ENCODE measurements around the gene CLRN1.

CLRN1 gene

DNA sequence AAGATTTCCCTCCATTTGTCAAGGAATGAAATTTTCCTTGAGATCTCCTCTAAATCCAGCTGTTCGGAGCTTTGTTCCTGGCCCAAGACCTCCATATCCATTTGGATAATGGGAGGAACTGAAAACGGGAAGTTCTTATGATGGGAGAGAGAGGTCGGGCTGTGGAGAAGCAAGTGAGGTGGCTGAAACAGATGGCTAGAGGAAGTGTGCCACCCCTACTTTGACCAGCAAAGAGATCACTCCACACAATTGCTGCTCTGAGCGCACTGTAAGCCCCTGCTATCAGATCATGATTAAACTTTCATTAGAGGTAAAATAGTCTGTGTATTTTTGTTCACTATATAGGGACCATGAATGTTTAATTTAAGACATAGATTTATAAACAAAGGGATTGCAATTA, 67.2 kb downstream of the CLRN1 start, which contains the start of gene MINDY4B:
TSS of gene MINDY4B (minus strand) at position 101 of the 400 bp plus-strand sequence. CDS start at position 101, 0 bp downstream.
- no peaks in the 10 kb centered on the region for H3K9me3 ChIP-seq
- no peak for TF ChIP-seq Cebpa-rat (IDR thresholded peaks at IDR 0.05)
- H4K20me1 ChIP-seq, result no peaks in the 10 kb centered on the region
- H3K36me3 ChIP-seq, result no peaks in the 10 kb centered on the region
- H3K9ac ChIP-seq, result no peak within 1 kb of the TSS
- no peaks in the 10 kb centered on the region for H3K27me3 ChIP-seq
- H3K4me2 ChIP-seq, result no peak within 1 kb of the TSS
- H3K27ac ChIP-seq, result no peak within 1 kb of the TSS
- H3K4me3 ChIP-seq, result no peak within 1 kb of the TSS
- H3K4me1 ChIP-seq, result no peaks in the 10 kb centered on the region

DNA sequence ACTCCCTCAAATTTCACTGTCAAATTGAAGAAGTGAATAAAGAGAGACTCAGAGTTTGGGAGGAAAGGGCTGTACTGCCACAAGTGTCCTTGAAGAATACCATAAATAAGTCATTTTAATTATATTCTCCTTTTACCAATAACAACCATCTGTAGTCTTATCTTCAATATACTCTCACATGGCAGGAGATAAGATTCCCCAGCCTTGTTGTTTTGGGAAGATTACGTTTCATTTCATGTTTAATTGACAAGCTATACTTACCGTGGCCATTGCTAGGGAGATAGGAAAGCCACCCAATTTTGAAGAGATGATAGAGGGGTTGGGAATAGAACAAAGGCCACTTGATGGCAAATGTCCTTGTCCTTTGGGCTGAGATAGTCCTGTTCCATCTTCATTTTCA, 69.5 kb downstream of the CLRN1 start:
- no peak overlapping the region for H3K9ac ChIP-seq
- no peaks in the 10 kb centered on the region for H3K36me3 ChIP-seq
- no peak for TF ChIP-seq Cebpa-rat (IDR thresholded peaks at IDR 0.05)
- H4K20me1 ChIP-seq, result no peaks in the 10 kb centered on the region
- peaks cover 5% of the 10 kb centered on the region; the same call in 1 of the 2 replicates for H3K4me1 ChIP-seq
- H3K27ac ChIP-seq, result no peak overlapping the region
- no peaks in the 10 kb centered on the region for H3K27me3 ChIP-seq
- H3K4me2 ChIP-seq, result no peak overlapping the region
- H3K9me3 ChIP-seq, result no peaks in the 10 kb centered on the region
- no peak overlapping the region for H3K4me3 ChIP-seq

DNA sequence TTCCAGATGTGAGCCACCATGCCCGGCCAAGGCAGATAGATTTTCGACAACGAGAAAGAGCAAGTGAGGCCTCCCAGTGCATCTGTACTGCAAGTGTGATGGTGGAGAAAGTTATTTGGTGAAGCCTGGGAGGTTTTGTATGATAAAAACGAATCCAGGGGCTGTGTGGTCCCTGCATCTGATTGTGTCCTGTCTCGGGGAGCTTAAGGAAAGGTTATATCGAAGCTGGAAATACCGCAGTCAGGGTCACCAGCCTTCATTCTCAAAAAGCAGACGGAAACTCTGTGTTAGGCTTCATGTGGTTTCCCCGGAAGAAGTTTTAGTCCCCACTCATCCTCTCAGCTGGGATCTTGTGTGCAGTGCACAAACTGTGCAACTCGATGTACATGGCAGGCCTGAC, 70.7 kb downstream of the CLRN1 start:
- Histone ChIP-seq H3K4me2 (no peak overlapping the region), H3K27ac (no peak overlapping the region), H3K4me1 (peaks cover 5% of the 10 kb centered on the region; the same call in 1 of the 2 replicates), H3K4me3 (no peak overlapping the region), H3K9me3 (no peaks in the 10 kb centered on the region), H4K20me1 (no peaks in the 10 kb centered on the region), H3K27me3 (no peaks in the 10 kb centered on the region), H3K36me3 (no peaks in the 10 kb centered on the region), H3K9ac (no peak overlapping the region)
- TF ChIP-seq Cebpa-rat (IDR thresholded peaks at IDR 0.05), result no peak

DNA sequence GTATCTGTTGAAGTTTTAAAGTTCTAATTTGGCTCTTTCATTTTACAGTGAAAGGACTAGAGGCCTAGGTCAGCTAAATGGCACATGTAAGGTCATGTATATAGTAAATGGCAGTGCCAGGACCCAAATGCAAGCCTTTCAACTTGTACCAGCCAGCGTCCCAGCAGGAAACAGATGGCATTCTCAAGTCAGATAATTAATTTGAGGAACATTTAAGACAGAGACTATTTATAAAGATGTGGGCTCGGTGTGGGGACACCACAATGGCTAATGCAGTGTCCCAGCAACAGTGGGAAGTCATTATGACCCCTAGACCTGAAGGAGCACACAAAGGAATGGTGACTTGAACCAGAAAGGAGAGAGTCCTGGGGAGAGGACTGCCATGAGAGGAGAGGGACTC, 73.4 kb downstream of the CLRN1 start:
- no peak for TF ChIP-seq Cebpa-rat (IDR thresholded peaks at IDR 0.05)
- Histone ChIP-seq H3K36me3 (no peaks in the 10 kb centered on the region), H4K20me1 (no peaks in the 10 kb centered on the region), H3K4me2 (peak overlapping the region; percentile 13; the same call in 1 of the 2 replicates), H3K9ac (no peak overlapping the region), H3K27me3 (no peaks in the 10 kb centered on the region), H3K4me3 (no peak overlapping the region), H3K4me1 (peaks cover 5% of the 10 kb centered on the region; the same call in 1 of the 2 replicates), H3K27ac (no peak overlapping the region), H3K9me3 (no peaks in the 10 kb centered on the region)

DNA sequence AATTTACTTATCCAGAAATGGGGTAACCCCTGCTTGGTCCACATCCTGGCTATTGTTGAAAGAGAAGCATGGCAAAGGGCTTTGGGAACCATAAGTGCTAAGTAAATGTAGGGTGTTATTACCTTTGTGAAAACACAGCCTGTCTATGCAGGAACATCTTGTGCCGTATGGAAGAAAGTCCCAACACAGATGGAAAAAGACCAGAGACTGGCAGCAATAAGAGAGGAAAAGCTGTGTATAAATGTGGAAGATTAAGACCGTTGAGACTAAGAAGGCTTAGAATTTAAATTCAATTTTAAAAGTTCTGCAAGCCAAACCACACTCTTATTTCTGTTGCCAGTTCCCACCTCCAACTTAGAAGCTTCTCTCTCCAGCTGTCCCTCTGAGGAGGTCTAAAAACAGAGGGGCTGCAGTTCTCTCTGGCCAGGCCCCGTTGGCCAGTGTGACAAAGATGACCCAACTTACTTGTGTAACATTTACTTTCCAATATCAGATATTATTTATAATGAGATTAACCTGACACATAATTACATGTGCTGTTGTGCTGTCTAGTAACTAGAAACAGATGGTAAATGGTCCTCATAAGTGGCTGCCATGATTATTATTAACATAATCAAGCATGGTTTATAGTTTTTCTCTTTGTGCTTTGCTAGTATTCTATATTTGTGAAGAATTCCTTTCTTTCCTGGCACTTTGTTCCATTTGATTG, 74.3 kb downstream of the CLRN1 start:
- no peaks in the 10 kb centered on the region for H3K27me3 ChIP-seq
- H3K4me1 ChIP-seq, result peaks cover 5% of the 10 kb centered on the region; the same call in 1 of the 2 replicates
- H3K36me3 ChIP-seq, result no peaks in the 10 kb centered on the region
- no peaks in the 10 kb centered on the region for H3K9me3 ChIP-seq
- no peak overlapping the region for H3K27ac ChIP-seq
- no peak overlapping the region for H3K4me2 ChIP-seq
- H3K9ac ChIP-seq, result no peak overlapping the region
- H3K4me3 ChIP-seq, result no peak overlapping the region
- TF ChIP-seq Cebpa-rat (IDR thresholded peaks at IDR 0.05), result no peak
- no peaks in the 10 kb centered on the region for H4K20me1 ChIP-seq

DNA sequence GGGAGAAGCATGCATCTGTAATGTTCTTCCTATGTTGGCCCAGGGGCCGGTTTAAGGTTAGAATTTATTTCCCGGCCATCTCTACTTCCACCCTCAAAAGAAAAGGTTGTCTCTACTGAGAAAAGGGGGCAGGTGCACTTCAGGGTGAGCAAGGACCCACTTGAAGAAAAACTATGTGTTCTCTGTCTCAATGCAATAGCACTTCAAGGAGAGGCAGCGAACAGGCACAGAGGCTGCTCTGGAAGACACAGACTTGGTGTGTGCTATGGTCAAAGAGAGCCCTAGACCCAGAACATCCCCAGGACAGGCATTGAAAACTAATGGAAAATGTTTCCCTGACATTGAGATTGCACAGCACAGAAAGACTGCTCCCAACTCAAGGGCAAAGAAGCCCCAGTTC, 74.9 kb downstream of the CLRN1 start:
- Histone ChIP-seq H3K36me3 (no peaks in the 10 kb centered on the region), H3K4me2 (no peak overlapping the region), H4K20me1 (no peaks in the 10 kb centered on the region), H3K27me3 (no peaks in the 10 kb centered on the region), H3K9ac (no peak overlapping the region), H3K27ac (no peak overlapping the region), H3K4me3 (no peak overlapping the region), H3K9me3 (no peaks in the 10 kb centered on the region), H3K4me1 (peaks cover 5% of the 10 kb centered on the region; the same call in 1 of the 2 replicates)
- TF ChIP-seq Cebpa-rat (IDR thresholded peaks at IDR 0.05), result no peak

DNA sequence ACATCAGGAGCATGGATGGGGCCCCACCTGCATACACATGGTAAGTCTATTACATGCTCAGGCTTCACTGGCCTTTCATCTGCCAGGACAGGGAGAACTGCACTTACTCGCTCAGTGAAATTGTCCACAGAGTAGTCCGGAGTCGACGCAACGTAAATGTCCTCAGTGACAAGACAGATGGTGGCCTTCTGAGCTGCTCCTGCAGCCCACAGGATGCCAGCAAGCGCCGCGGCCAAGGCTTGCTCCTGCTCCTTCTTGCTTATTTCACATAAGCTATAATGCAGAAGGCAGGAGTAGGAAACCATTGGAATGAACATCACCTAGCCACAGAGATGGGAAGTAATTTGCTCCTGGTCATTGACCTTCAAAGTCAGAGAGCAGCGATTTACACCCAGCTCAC, 81.7 kb downstream of the CLRN1 start:
- Histone ChIP-seq H3K9ac (no peak overlapping the region), H3K27me3 (no peaks in the 10 kb centered on the region), H3K27ac (no peak overlapping the region), H3K4me2 (no peak overlapping the region), H3K36me3 (no peaks in the 10 kb centered on the region), H3K9me3 (no peaks in the 10 kb centered on the region), H3K4me1 (no peaks in the 10 kb centered on the region), H4K20me1 (no peaks in the 10 kb centered on the region), H3K4me3 (no peak overlapping the region)
- no peak for TF ChIP-seq Cebpa-rat (IDR thresholded peaks at IDR 0.05)

DNA sequence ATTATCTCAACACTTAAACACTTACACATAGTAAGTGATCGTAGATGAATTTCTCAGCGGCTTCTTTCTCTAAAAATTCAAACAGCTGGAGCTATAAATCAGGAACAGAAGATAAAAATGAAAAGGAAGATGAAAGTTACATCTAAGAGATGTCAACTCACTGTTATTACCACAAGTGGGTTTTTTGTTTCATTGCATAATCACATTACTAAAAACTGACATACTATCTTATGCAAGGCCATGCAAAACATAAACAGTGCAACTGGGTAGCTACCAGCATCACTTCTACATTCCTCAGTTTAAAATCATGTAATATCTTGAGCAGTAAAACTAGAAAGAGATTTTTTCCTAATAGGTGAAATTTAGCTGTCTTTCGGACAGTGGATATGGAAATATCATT, 82.2 kb downstream of the CLRN1 start:
- no peak overlapping the region for H3K27ac ChIP-seq

DNA sequence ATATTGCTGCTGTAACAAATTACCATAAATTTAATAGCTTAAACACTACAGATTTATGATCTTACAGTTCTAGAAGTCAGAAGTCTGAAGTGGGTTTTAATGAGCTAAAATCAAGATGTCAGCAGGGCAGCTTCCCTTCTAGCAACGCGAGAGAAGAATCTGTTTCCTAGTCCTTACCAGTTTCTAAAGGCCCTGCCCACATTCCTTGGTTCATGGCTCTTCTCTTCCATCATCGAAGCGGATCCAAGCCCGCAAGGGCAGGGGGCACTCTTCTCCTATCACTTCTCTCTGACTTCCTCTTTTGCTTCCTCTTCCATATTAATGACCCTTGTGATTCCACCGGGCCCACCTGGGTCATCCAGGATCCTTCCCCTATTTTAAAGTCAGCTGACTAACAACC, 83.4 kb downstream of the CLRN1 start:
- H3K27ac ChIP-seq, result no peak overlapping the region
- no peaks in the 10 kb centered on the region for H3K27me3 ChIP-seq
- no peaks in the 10 kb centered on the region for H3K4me1 ChIP-seq
- no peaks in the 10 kb centered on the region for H3K36me3 ChIP-seq
- H4K20me1 ChIP-seq, result no peaks in the 10 kb centered on the region
- H3K9me3 ChIP-seq, result no peaks in the 10 kb centered on the region
- no peak overlapping the region for H3K9ac ChIP-seq
- H3K4me2 ChIP-seq, result no peak overlapping the region
- H3K4me3 ChIP-seq, result no peak overlapping the region
- TF ChIP-seq Cebpa-rat (IDR thresholded peaks at IDR 0.05), result no peak

More for the DNA sequence above, 82.2 kb downstream of the CLRN1 start:
- Histone ChIP-seq H3K9me3 (no peaks in the 10 kb centered on the region), H3K4me3 (no peak overlapping the region), H3K36me3 (no peaks in the 10 kb centered on the region), H3K27me3 (no peaks in the 10 kb centered on the region), H3K9ac (no peak overlapping the region), H3K4me2 (no peak overlapping the region), H4K20me1 (no peaks in the 10 kb centered on the region), H3K4me1 (no peaks in the 10 kb centered on the region)
- no peak for TF ChIP-seq Cebpa-rat (IDR thresholded peaks at IDR 0.05)

DNA sequence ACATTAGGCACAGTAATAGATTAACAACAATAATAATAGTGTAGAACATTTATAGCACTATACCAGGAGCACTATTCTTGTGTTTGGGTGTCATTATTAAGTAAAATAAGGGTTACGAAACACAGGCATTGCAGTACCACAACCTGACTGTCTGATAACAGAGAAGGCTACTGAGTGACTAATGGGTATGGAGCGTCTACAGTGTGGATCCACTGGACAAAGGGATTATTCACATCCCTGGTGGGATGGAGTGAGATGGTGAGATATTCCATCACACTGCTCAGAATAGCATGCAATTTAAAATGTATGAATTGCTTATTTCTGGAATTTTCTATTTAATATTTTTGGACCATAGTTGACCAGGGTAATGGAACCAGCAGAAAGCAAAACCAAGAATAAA, 85.5 kb downstream of the CLRN1 start:
- H3K27ac ChIP-seq, result no peak overlapping the region
- no peak overlapping the region for H3K4me3 ChIP-seq
- no peaks in the 10 kb centered on the region for H3K4me1 ChIP-seq
- no peak overlapping the region for H3K4me2 ChIP-seq
- H3K36me3 ChIP-seq, result no peaks in the 10 kb centered on the region
- H3K9ac ChIP-seq, result no peak overlapping the region
- H4K20me1 ChIP-seq, result no peaks in the 10 kb centered on the region
- H3K9me3 ChIP-seq, result no peaks in the 10 kb centered on the region
- H3K27me3 ChIP-seq, result no peaks in the 10 kb centered on the region
- no peak for TF ChIP-seq Cebpa-rat (IDR thresholded peaks at IDR 0.05)

Measured in BLaER1 (cell line).